SU-DHL-6 (cell line): ENCODE data around the gene MAP3K7CL.

Source experiments
- H2AFZ ChIP-seq: fragments of 200-600 bp; sonication (generic); 2 replicates; pipeline ENCODE4 v1.6.1; 2014; ENCODE audit warnings: low read depth, mild to moderate bottlenecking, moderate library complexity, mixed read lengths, antibody characterized with exemption, low read length; ENCODE audit not compliant: severe bottlenecking
- H3F3A ChIP-seq: fragments of 200-600 bp; shearing (Covaris generic); 2 replicates; pipeline ENCODE4 v1.6.0; 2016; ENCODE audit warnings: antibody characterized with exemption, mild to moderate bottlenecking; ENCODE audit not compliant: insufficient read depth
- H3K27ac ChIP-seq: fragments of 200-600 bp; sonication (generic); 2 replicates; pipeline ENCODE4 v1.5.1; 2016; ENCODE audit warnings: low read depth, mild to moderate bottlenecking, low read length, moderate library complexity, mixed read lengths
- H3K27me3 ChIP-seq: fragments of 200-600 bp; sonication (generic), shearing (Covaris generic); 2 replicates; pipeline ENCODE4 v1.6.0; 2014; ENCODE audit warnings: mild to moderate bottlenecking, low read length
- H3K36me3 ChIP-seq: fragments of 200-600 bp; sonication (generic); 2 replicates; pipeline ENCODE4 v1.6.1; 2014; ENCODE audit warnings: mild to moderate bottlenecking, low read length, mixed read lengths
- H3K4me2 ChIP-seq: fragments of 300-600, 200-600 bp; shearing (Covaris generic), sonication (generic); 2 replicates; pipeline ENCODE4 v1.6.0; 2014; ENCODE audit warnings: low read length, low read depth, mild to moderate bottlenecking; ENCODE audit not compliant: poor library complexity, severe bottlenecking
- H3K4me3 ChIP-seq: fragments of 200-600 bp; sonication (generic); 2 replicates; pipeline ENCODE4 v1.5.1; 2014; ENCODE audit warnings: antibody characterized with exemption, low read length, mild to moderate bottlenecking, mixed read lengths; ENCODE audit not compliant: insufficient read depth, poor library complexity, severe bottlenecking
- H3K79me2 ChIP-seq: fragments of 200-600 bp; sonication (generic); 2 replicates; pipeline ENCODE4 v1.6.1; 2014; ENCODE audit warnings: mild to moderate bottlenecking, low read length, moderate library complexity; ENCODE audit not compliant: insufficient read depth
- H3K9ac ChIP-seq: fragments of 200-600 bp; sonication (generic); 2 replicates; pipeline ENCODE4 v1.7.0; 2014; ENCODE audit warnings: mild to moderate bottlenecking, low read length
- H3K9me2 ChIP-seq: fragments of 200-600 bp; sonication (generic); replicated peaks from 2 replicates; pipeline ENCODE4 v1.6.1; 2014; ENCODE audit warnings: low read length; ENCODE audit not compliant: insufficient read depth
- H3K9me3 ChIP-seq: fragments of 200-600 bp; sonication (generic); 2 replicates; pipeline ENCODE4 v1.6.1; 2014; ENCODE audit warnings: low read length, mixed read lengths; ENCODE audit not compliant: insufficient read depth
- H4K20me1 ChIP-seq: fragments of 200-600 bp; sonication (generic); 2 replicates; pipeline ENCODE4 v1.6.1; 2014; ENCODE audit warnings: low read depth, mild to moderate bottlenecking, antibody characterized with exemption, low read length, moderate library complexity, mixed read lengths
- CTCF ChIP-seq: fragments of 200-600 bp; sonication (generic); IDR thresholded peaks from one replicate; pipeline ENCODE4 v1.5.1; 2017; ENCODE audit warnings: antibody characterized with exemption, mild to moderate bottlenecking, low read length, moderate library complexity; ENCODE audit not compliant: insufficient read depth, poor library complexity, severe bottlenecking
- EZH2phosphoT487 ChIP-seq: fragments of 200-600 bp; sonication (generic), shearing (Covaris generic); conservative IDR thresholded peaks from 2 replicates; pipeline ENCODE4 v1.6.1; 2018; ENCODE audit warnings: mild to moderate bottlenecking, antibody characterized with exemption, low read length, moderate library complexity, mixed read lengths

MAP3K7CL gene

GRCh38 chr21:29185633-29186032 lies 55.2 kb downstream of the MAP3K7CL start:
- Histone ChIP-seq H3K27ac (no peak overlapping the region), H3K27me3 (no peaks in the 10 kb centered on the region), H3K4me3 (no peak overlapping the region), H3K9me3 (no peaks in the 10 kb centered on the region), H3K36me3 (no peaks in the 10 kb centered on the region), H3F3A (no peaks in the 10 kb centered on the region), H4K20me1 (no peaks in the 10 kb centered on the region), H3K9me2 (no peaks in the 10 kb centered on the region), H3K79me2 (no peaks in the 10 kb centered on the region), H3K4me2 (no peak overlapping the region), H3K9ac (no peak overlapping the region), H2AFZ (no peak overlapping the region)
- no peak for TF ChIP-seq CTCF
- no peak for TF ChIP-seq EZH2phosphoT487

GRCh38 chr21:29186246-29186645 lies 55.8 kb downstream of the MAP3K7CL start:
- no peak overlapping the region for H2AFZ ChIP-seq
- no peak overlapping the region for H3K4me3 ChIP-seq
- H3K27me3 ChIP-seq: no peaks in the 10 kb centered on the region
- no peak for TF ChIP-seq EZH2phosphoT487
- TF ChIP-seq CTCF: no peak
- no peaks in the 10 kb centered on the region for H4K20me1 ChIP-seq
- no peaks in the 10 kb centered on the region for H3K9me2 ChIP-seq
- H3K9me3 ChIP-seq: no peaks in the 10 kb centered on the region
- no peak overlapping the region for H3K4me2 ChIP-seq
- H3K79me2 ChIP-seq: no peaks in the 10 kb centered on the region
- H3F3A ChIP-seq: no peaks in the 10 kb centered on the region
- H3K9ac ChIP-seq: no peak overlapping the region
- H3K36me3 ChIP-seq: no peaks in the 10 kb centered on the region
- H3K27ac ChIP-seq: no peak overlapping the region

GRCh38 chr21:29187944-29188343 lies 57.5 kb downstream of the MAP3K7CL start:
- TF ChIP-seq CTCF: no peak
- no peak for TF ChIP-seq EZH2phosphoT487
- Histone ChIP-seq H3K36me3 (no peaks in the 10 kb centered on the region), H3K79me2 (no peaks in the 10 kb centered on the region), H3K27me3 (no peaks in the 10 kb centered on the region), H3K4me3 (no peak overlapping the region), H4K20me1 (no peaks in the 10 kb centered on the region), H3K9ac (no peak overlapping the region), H3K27ac (no peak overlapping the region), H3K9me3 (no peaks in the 10 kb centered on the region), H3K4me2 (no peak overlapping the region), H2AFZ (no peak overlapping the region), H3F3A (no peaks in the 10 kb centered on the region), H3K9me2 (no peaks in the 10 kb centered on the region)
